Measurements from ENCODE around the gene NPIPB2. TPM values are rescaled to one million over a fixed set of nuclear protein-coding genes. Genes with fewer than 3 reads are reported as not detected.

Gene NPIPB2
- total and polyA plus RNA-seq, 2 of the 8 experiments (the other 6 are each of a cell fraction or from before 2014, with no cell fraction given): 7.5 to 8.3 TPM

- TF ChIP-seq TBP (IDR thresholded peaks at IDR 0.05; ENCODE audit: low read depth, low read length): no peak
- no peak for TF ChIP-seq GTF2F1 (IDR thresholded peaks at IDR 0.05; ENCODE audit: borderline replicate concordance, low read depth, low read length)
- TF ChIP-seq FOSL1 (IDR thresholded peaks at IDR 0.05; ENCODE audit: insufficient read depth, low read depth, low read length): no peak
- TF ChIP-seq, protein P1, sequence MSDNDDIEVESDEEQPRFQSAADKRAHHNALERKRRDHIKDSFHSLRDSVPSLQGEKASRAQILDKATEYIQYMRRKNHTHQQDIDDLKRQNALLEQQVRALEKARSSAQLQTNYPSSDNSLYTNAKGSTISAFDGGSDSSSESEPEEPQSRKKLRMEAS (IDR thresholded peaks at IDR 0.05): no peak
- TF ChIP-seq KDM4A (IDR thresholded peaks at IDR 0.05; ENCODE audit: low read depth, low read length, severe bottlenecking): no peak
- TF ChIP-seq SP2 (IDR thresholded peaks at IDR 0.05; ENCODE audit: low read length): no peak
- TF ChIP-seq HDAC6 (IDR thresholded peaks at IDR 0.05; ENCODE audit: low read depth, low read length): no peak
- TF ChIP-seq TAF1 (IDR thresholded peaks at IDR 0.05; ENCODE audit: low read depth, low read length): no peak
- TF ChIP-seq, protein P2, sequence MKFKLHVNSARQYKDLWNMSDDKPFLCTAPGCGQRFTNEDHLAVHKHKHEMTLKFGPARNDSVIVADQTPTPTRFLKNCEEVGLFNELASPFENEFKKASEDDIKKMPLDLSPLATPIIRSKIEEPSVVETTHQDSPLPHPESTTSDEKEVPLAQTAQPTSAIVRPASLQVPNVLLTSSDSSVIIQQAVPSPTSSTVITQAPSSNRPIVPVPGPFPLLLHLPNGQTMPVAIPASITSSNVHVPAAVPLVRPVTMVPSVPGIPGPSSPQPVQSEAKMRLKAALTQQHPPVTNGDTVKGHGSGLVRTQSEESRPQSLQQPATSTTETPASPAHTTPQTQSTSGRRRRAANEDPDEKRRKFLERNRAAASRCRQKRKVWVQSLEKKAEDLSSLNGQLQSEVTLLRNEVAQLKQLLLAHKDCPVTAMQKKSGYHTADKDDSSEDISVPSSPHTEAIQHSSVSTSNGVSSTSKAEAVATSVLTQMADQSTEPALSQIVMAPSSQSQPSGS (IDR thresholded peaks at IDR 0.05; ENCODE audit: low read length): no peak
- TF ChIP-seq TEAD4 (IDR thresholded peaks at IDR 0.05; ENCODE audit: low read depth, low read length): no peak
Measured at GRCh38 chr16:11903906-11904305, 37.9 kb downstream of the NPIPB2 start (continued).

Data from H1 (cell line).